Tibial nerve (tissue), 4 donors: ENCODE measurements around the gene CACNG7.

Experiments used
- EP300 ChIP-seq, 2 donors: sonication (generic); formaldehyde crosslinking; IDR thresholded peaks; one replicate each; pipeline ENCODE4 v1.6.1; 2017; ENCODE audit warnings: antibody characterized with exemption in 2 of 2, mild to moderate bottlenecking in 1 of 2
- POLR2A ChIP-seq, 2 donors: fragments of 450-650 bp; IDR thresholded peaks; one replicate each; pipeline ENCODE4 v1.6.1; 2017; ENCODE audit warnings: antibody characterized with exemption in 2 of 2, mild to moderate bottlenecking in 2 of 2, moderate library complexity in 2 of 2
- TF ChIP-seq, protein P1 (sequence below), 5 experiments: fragments of 200-600 bp in 3 of 5; fragments of 450-650 bp in 2 of 5; sonication (generic) in 3 of 5; IDR thresholded peaks; one replicate each; pipeline ENCODE4 v1.5.1; 2016 to 2019; ENCODE audit warnings: antibody characterized with exemption in 5 of 5, mild to moderate bottlenecking in 3 of 5, moderate library complexity in 2 of 5

DNA sequence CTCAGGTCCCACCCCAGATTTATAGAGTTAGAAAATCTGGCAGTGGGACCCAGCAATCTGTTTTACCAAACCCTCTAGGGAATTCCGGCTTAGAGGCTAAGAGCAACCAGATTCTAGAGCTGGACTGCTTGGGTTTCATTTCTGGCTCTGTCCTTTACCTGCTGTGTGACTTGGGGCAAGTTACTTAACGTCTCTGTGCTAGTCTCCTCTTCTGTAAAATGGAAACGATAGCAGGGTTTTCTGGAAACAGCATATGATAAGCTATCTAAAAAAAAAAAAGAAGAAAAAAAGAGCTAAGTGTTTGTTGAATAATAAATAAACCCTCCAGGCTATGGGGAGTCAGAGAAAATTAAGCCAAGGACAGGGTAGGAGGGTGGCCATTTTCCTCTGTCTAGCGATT, 11.6 kb upstream of the CACNG7 start:
- TF ChIP-seq, protein P1, sequence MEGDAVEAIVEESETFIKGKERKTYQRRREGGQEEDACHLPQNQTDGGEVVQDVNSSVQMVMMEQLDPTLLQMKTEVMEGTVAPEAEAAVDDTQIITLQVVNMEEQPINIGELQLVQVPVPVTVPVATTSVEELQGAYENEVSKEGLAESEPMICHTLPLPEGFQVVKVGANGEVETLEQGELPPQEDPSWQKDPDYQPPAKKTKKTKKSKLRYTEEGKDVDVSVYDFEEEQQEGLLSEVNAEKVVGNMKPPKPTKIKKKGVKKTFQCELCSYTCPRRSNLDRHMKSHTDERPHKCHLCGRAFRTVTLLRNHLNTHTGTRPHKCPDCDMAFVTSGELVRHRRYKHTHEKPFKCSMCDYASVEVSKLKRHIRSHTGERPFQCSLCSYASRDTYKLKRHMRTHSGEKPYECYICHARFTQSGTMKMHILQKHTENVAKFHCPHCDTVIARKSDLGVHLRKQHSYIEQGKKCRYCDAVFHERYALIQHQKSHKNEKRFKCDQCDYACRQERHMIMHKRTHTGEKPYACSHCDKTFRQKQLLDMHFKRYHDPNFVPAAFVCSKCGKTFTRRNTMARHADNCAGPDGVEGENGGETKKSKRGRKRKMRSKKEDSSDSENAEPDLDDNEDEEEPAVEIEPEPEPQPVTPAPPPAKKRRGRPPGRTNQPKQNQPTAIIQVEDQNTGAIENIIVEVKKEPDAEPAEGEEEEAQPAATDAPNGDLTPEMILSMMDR (IDR thresholded peaks at IDR 0.05) = no peak
- no peak for TF ChIP-seq POLR2A (IDR thresholded peaks at IDR 0.05)
- TF ChIP-seq EP300 (IDR thresholded peaks at IDR 0.05) = no peak
